Measurements from ENCODE around the gene EDARADD. TPM values are rescaled to one million over a fixed set of nuclear protein-coding genes. Genes with fewer than 3 reads are reported as not detected.

The EDARADD gene
- total RNA-seq, 3 donors from 2014 or later, result 0.32 to 27.1 (median 20.3) TPM

DNA sequence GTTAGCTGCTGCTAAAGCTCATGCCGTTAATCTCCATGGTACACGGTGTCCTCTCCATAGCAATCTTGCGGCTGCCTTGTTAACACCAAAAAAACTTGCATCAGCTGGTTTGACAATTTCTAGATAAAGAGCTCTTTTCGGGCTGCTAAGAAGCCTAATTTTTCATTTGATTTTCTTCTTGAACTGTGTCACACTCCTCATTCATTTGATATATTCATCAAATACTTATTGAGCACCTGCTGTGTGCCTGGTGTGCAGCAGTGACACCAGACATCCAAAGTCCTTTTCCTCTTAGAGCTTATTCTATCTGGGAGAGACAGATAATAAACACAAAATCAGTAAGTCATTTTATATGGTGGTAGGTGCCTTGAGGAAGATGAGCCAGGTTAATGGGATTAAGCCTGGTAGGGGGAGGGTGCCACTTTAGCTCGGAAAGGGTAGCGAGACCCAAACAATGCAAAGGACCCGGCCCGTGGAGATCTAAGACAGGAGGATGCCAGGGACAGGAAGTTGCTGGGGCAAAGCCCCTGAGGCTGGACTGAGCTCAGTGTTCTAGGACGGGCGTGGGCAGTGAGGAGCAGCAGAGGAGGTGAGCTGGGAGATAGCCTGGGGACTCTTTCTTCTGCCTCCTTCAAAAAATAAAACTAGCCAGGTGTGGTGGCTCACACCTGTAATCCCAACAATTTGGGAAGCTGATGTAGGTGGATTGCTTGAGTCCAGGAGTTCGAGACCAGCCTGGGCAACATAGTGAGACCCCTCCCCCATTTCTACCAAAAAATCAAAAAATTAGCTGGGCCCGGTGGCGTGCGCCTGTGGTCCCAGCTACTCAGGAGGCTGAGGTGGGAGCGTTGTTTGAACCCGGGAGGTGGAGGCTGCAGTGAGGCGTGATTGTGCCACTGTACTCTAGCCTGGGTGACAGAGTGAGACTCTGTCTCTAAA, 79.0 kb downstream of the EDARADD start:
- H3K9me3 ChIP-seq, result no peaks in the 10 kb centered on the region
- intact Hi-C loops (cut with DNase I; ENCODE audit: low total_unique reads), result no loop called here
- TF ChIP-seq, protein P1, sequence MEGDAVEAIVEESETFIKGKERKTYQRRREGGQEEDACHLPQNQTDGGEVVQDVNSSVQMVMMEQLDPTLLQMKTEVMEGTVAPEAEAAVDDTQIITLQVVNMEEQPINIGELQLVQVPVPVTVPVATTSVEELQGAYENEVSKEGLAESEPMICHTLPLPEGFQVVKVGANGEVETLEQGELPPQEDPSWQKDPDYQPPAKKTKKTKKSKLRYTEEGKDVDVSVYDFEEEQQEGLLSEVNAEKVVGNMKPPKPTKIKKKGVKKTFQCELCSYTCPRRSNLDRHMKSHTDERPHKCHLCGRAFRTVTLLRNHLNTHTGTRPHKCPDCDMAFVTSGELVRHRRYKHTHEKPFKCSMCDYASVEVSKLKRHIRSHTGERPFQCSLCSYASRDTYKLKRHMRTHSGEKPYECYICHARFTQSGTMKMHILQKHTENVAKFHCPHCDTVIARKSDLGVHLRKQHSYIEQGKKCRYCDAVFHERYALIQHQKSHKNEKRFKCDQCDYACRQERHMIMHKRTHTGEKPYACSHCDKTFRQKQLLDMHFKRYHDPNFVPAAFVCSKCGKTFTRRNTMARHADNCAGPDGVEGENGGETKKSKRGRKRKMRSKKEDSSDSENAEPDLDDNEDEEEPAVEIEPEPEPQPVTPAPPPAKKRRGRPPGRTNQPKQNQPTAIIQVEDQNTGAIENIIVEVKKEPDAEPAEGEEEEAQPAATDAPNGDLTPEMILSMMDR (IDR thresholded peaks at IDR 0.05), result no peak
- no peak for TF ChIP-seq POLR2A (IDR thresholded peaks at IDR 0.05)
- H3K27me3 ChIP-seq, result no peaks in the 10 kb centered on the region
- no peak for DNase-seq (ENCODE audit: low spot score in 2 of 2)
- no peak overlapping the region for H3K4me3 ChIP-seq
- H3K27ac ChIP-seq, result no peak overlapping the region
- H3K36me3 ChIP-seq, result no peaks in the 10 kb centered on the region
- no peaks in the 10 kb centered on the region for H3K4me1 ChIP-seq

DNA sequence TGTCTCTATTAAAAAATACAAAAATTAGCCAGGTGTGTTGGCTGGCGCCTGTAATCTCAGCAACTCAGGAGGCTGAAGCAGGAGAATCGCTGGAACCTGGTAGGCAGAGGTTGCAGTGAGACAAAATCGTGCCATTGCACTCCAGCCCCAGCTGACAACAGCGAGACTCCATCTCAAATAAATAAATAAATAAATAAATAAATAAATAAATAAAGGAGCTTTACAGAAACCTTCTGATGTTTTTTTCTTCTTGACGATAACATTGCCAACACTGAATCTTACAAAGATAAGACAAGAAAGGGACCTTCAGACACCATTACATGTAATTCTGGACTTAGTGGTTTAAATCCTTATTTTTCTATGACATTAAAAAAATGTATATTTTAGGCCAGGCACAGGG, 81.9 kb downstream of the EDARADD start:
- TF ChIP-seq, protein P1 (IDR thresholded peaks at IDR 0.05), result no peak
- TF ChIP-seq POLR2AphosphoS5 (IDR thresholded peaks at IDR 0.05), result no peak
- no peak for TF ChIP-seq POLR2A (IDR thresholded peaks at IDR 0.05)

DNA sequence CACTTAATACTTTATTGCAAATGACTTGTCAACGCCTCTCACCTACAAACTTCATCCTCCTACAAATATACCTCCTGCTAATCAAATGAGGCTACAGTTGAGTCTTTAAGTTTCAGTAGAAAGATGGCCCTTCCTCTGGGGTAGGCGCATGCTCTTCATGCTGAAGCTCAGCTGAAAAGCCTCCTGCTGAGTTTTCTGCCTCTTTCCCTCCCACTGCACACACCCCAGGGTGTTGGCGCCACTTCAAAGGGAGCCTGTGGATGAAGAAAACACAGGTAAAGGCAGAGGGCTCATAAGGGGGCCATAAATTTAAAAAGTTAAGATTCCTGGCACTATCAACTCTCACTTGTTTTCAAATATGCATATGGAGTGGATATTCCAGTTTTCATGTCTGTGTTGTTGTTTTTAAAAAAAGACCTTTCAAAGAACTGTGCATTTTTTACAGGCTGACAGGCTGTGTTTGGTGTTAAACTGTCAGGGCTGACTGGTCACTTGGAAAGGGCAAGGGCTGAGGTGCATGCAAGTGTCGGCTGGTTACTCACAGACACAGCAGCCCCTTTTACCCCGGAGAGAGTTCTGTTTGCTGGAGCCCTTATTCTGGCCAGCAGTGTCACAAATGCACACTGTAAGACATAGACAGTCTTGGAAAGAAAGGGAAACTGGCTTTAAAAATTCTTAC, 86.8 kb downstream of the EDARADD start:
- no peak for DNase-seq (ENCODE audit: low spot score in 2 of 2)
- TF ChIP-seq, protein P1 (IDR thresholded peaks at IDR 0.05), result no peak
- TF ChIP-seq POLR2AphosphoS5 (IDR thresholded peaks at IDR 0.05) (no peak), POLR2A (IDR thresholded peaks at IDR 0.05) (no peak)
- no peak overlapping the region for H3K27ac ChIP-seq
- H3K4me3 ChIP-seq, result no peak overlapping the region
- no peaks in the 10 kb centered on the region for H3K36me3 ChIP-seq
- no peaks in the 10 kb centered on the region for H3K27me3 ChIP-seq
- H3K9me3 ChIP-seq, result no peaks in the 10 kb centered on the region
- H3K4me1 ChIP-seq, result no peaks in the 10 kb centered on the region
- intact Hi-C loops (cut with DNase I; ENCODE audit: low total_unique reads), result no loop called here

More for the DNA sequence above, 81.9 kb downstream of the EDARADD start:
- DNase-seq (ENCODE audit: low spot score in 2 of 2), result no peak
- no peaks in the 10 kb centered on the region for H3K36me3 ChIP-seq
- no peaks in the 10 kb centered on the region for H3K4me1 ChIP-seq
- no peaks in the 10 kb centered on the region for H3K27me3 ChIP-seq
- no peak overlapping the region for H3K4me3 ChIP-seq
- H3K27ac ChIP-seq, result no peak overlapping the region
- no peaks in the 10 kb centered on the region for H3K9me3 ChIP-seq
- intact Hi-C loops (cut with DNase I; ENCODE audit: low total_unique reads), result no loop called here

DNA sequence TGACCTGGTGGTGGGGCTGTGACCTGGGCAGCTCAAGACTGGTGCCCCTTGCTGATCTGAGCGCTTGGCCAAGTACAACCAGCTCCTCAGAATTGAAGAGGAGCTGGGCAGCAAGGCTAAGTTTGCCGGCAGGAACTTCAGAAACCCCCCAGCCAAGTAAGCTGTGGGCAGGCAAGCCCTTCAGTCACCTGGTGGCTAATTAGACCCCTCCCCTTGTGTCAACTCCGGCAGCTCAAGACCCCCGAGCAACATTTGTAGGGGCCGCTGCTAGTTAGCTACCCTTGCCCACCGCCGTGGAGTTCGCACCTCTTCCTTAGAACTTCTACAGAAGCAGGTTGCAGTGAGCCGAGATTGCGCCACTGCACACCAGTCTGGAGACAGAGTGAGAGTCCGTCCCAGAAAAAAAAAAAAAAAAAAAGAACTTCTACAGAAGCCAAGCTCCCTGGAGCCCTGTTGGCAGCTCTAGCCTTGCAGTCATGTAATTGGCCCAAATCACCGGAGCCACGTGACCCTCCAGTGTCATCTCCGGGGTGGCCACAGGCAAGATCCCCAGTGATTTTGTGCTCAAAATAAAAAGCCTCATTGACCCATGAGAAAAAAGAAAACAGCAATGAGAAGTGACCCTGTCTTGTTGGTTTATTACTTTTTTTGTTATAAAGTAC, 90.4 kb downstream of the EDARADD start:
- Histone ChIP-seq H3K4me3 (no peak overlapping the region), H3K4me1 (no peaks in the 10 kb centered on the region), H3K27me3 (no peaks in the 10 kb centered on the region), H3K9me3 (no peaks in the 10 kb centered on the region), H3K36me3 (no peaks in the 10 kb centered on the region), H3K27ac (no peak overlapping the region)
- DNase-seq (ENCODE audit: low spot score in 2 of 2), result no peak
- no peak for TF ChIP-seq POLR2A (IDR thresholded peaks at IDR 0.05)
- no peak for TF ChIP-seq POLR2AphosphoS5 (IDR thresholded peaks at IDR 0.05)
- TF ChIP-seq, protein P1 (IDR thresholded peaks at IDR 0.05), result no peak
- intact Hi-C loops (cut with DNase I; ENCODE audit: low total_unique reads), result no loop called here
